ENCODE measurements around the gene LSP1.

DNA sequence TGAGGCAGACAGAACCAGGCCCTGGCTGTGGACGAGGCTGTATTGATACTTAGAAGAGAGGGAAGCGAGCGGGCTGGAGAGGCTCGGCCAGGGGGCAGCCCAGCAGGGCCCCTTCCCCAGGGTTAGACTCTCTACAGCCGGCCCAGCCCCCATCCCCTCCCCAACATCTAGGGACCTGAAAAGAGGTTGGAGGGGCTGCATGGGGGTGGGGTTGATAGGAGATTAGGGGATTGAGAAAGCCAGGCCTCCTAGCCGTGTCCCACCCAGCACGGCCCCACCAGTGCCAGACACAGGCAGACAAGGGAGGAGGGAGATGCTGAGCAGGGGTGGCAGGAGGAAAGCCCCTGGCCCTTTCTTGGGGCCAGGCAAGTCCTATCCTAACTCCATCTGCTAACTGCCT, 5.7 kb downstream of the LSP1 start:
- TF ChIP-seq, protein P1, sequence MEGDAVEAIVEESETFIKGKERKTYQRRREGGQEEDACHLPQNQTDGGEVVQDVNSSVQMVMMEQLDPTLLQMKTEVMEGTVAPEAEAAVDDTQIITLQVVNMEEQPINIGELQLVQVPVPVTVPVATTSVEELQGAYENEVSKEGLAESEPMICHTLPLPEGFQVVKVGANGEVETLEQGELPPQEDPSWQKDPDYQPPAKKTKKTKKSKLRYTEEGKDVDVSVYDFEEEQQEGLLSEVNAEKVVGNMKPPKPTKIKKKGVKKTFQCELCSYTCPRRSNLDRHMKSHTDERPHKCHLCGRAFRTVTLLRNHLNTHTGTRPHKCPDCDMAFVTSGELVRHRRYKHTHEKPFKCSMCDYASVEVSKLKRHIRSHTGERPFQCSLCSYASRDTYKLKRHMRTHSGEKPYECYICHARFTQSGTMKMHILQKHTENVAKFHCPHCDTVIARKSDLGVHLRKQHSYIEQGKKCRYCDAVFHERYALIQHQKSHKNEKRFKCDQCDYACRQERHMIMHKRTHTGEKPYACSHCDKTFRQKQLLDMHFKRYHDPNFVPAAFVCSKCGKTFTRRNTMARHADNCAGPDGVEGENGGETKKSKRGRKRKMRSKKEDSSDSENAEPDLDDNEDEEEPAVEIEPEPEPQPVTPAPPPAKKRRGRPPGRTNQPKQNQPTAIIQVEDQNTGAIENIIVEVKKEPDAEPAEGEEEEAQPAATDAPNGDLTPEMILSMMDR (conservative IDR thresholded peaks at IDR 0.05 in 1 of 2, IDR thresholded peaks at IDR 0.05 in 1 of 2; ENCODE audit: low read depth in 1 of 2, low read length in 2 of 2), result no peak
- TF ChIP-seq EZH2 (IDR thresholded peaks at IDR 0.05; ENCODE audit: low read length, missing control alignments), result no peak

All from fibroblast of lung (primary cell).